Osteocyte (in vitro differentiated cells): ENCODE measurements around the gene MXI1. TPM values are rescaled to one million over a fixed set of nuclear protein-coding genes. Genes with fewer than 3 reads are reported as not detected.

Experiments used
- DNase-seq: peaks from one replicate; pipeline ENCODE4 v3.0.0; 2021; ENCODE audit warnings: mixed read lengths; ENCODE audit not compliant: unreplicated experiment; ENCODE audit errors: extremely low spot score
- H3K27ac Mint-ChIP-seq: one replicate; pipeline ENCODE4 v1.8.0; 2021; ENCODE audit warnings: mild to moderate bottlenecking, mixed read lengths; ENCODE audit not compliant: unreplicated experiment
- H3K27me3 Mint-ChIP-seq: one replicate; pipeline ENCODE4 v1.8.0; 2021; ENCODE audit warnings: mixed read lengths; ENCODE audit not compliant: unreplicated experiment
- H3K36me3 Mint-ChIP-seq: one replicate; pipeline ENCODE4 v1.8.0; 2021; ENCODE audit warnings: mixed read lengths; ENCODE audit not compliant: unreplicated experiment
- H3K4me1 Mint-ChIP-seq: one replicate; pipeline ENCODE4 v1.8.0; 2021; ENCODE audit warnings: mixed read lengths; ENCODE audit not compliant: unreplicated experiment
- H3K4me3 Mint-ChIP-seq: one replicate; pipeline ENCODE4 v1.8.0; 2021; ENCODE audit warnings: mild to moderate bottlenecking, moderate library complexity, mixed read lengths; ENCODE audit not compliant: unreplicated experiment
- H3K9me3 Mint-ChIP-seq: one replicate; pipeline ENCODE4 v1.8.0; 2021; ENCODE audit warnings: mixed read lengths; ENCODE audit not compliant: unreplicated experiment
- CTCF ChIP-seq: fragments of 200-600 bp; sonication (generic); IDR thresholded peaks from 2 replicates; pipeline ENCODE4 v1.5.0; 2021; ENCODE audit warnings: antibody characterized with exemption, mild to moderate bottlenecking, moderate library complexity
- total RNA-seq: library from RNA; stranded (reverse); gene quantifications from 2 replicates; pipeline ENCODE4 v1.2.1, GENCODE V29; 2021

The MXI1 gene
- total RNA-seq, 1 donor from 2014 or later = 32.2 TPM

- TF ChIP-seq CTCF = no peak
- Mint-ChIP-seq H3K4me3 (peak overlapping the region; percentile 75), H3K27ac (peak overlapping the region; percentile 58), H3K27me3 (no peaks in the 10 kb centered on the region), H3K4me1 (peaks cover 24% of the 10 kb centered on the region), H3K36me3 (no peaks in the 10 kb centered on the region), H3K9me3 (no peaks in the 10 kb centered on the region)
- DNase-seq = no peak
Observed at GRCh38 chr10:110221044-110221720, 13.8 kb downstream of the MXI1 start.

GRCh38 chr10:110221721-110222261 lies 14.4 kb downstream of the MXI1 start:
- Mint-ChIP-seq H3K4me1 (peaks cover 24% of the 10 kb centered on the region), H3K4me3 (peak overlapping the region; percentile 75), H3K27me3 (no peaks in the 10 kb centered on the region), H3K9me3 (no peaks in the 10 kb centered on the region), H3K36me3 (no peaks in the 10 kb centered on the region), H3K27ac (peak overlapping the region; percentile 58)
- TF ChIP-seq CTCF = peak; percentile 50
- no peak for DNase-seq

GRCh38 chr10:110222641-110223297 lies 15.4 kb downstream of the MXI1 start:
- no peaks in the 10 kb centered on the region for H3K27me3 Mint-ChIP-seq
- no peak overlapping the region for H3K27ac Mint-ChIP-seq
- no peak overlapping the region for H3K4me3 Mint-ChIP-seq

GRCh38 chr10:110223298-110223925 lies 16.0 kb downstream of the MXI1 start:
- no peak for DNase-seq

More at GRCh38 chr10:110222641-110223297, 15.4 kb downstream of the MXI1 start:
- no peak for TF ChIP-seq CTCF
- DNase-seq = no peak
- Mint-ChIP-seq H3K9me3 (no peaks in the 10 kb centered on the region), H3K36me3 (peaks cover 2% of the 10 kb centered on the region), H3K4me1 (peaks cover 25% of the 10 kb centered on the region)

More at GRCh38 chr10:110223298-110223925, 16.0 kb downstream of the MXI1 start:
- no peak for TF ChIP-seq CTCF
- H3K9me3 Mint-ChIP-seq = no peaks in the 10 kb centered on the region
- H3K27me3 Mint-ChIP-seq = no peaks in the 10 kb centered on the region
- peaks cover 4% of the 10 kb centered on the region for H3K36me3 Mint-ChIP-seq
- no peak overlapping the region for H3K4me3 Mint-ChIP-seq
- H3K27ac Mint-ChIP-seq = no peak overlapping the region
- H3K4me1 Mint-ChIP-seq = peaks cover 25% of the 10 kb centered on the region
